ENCODE measurements around the gene EFEMP1.

GRCh38 chr2:55947752-55948151 is 24.2 kb upstream of the EFEMP1 start:
- TF ChIP-seq EZH2 (IDR thresholded peaks at IDR 0.05; ENCODE audit: borderline replicate concordance, low read length) (no peak), CTCF (conservative IDR thresholded peaks at IDR 0.05 in 1 of 2, IDR thresholded peaks at IDR 0.05 in 1 of 2; ENCODE audit: extremely low read depth in 1 of 2, insufficient read depth in 1 of 2, low read depth in 1 of 2, low read length in 2 of 2) (no peak)
